HUES64 (cell line): ENCODE measurements around the gene PAK1IP1.
"Not testable (repeated sequence)": the region's sequence is repeated elsewhere in the genome, so short reads cannot be mapped to it uniquely, and the experiment has no call there.

Experiments
- H3K27ac ChIP-seq: 2 replicates; pipeline ENCODE4 v1.7.0; 2013; ENCODE audit warnings: low read depth, low read length, inconsistent platforms
- H3K27me3 ChIP-seq: 2 replicates; pipeline ENCODE4 v1.6.1; 2013; ENCODE audit warnings: mild to moderate bottlenecking, low read length; ENCODE audit not compliant: insufficient read depth
- H3K36me3 ChIP-seq: 2 replicates; pipeline ENCODE4 v1.6.1; 2013; ENCODE audit warnings: mild to moderate bottlenecking, low read length; ENCODE audit not compliant: insufficient read depth
- H3K4me1 ChIP-seq: 2 replicates; pipeline ENCODE4 v1.6.1; 2013; ENCODE audit warnings: mild to moderate bottlenecking, low read length, moderate library complexity; ENCODE audit not compliant: insufficient read depth
- H3K4me3 ChIP-seq: 2 replicates; pipeline ENCODE4 v1.5.1; 2013; ENCODE audit warnings: mild to moderate bottlenecking, low read length, moderate library complexity
- H3K9ac ChIP-seq: 2 replicates; pipeline ENCODE4 v1.6.1; 2013; ENCODE audit warnings: mild to moderate bottlenecking, low read depth, low read length
- H3K9me3 ChIP-seq: 2 replicates; pipeline ENCODE4 v1.6.1; 2013; ENCODE audit warnings: low read depth, low read length; ENCODE audit not compliant: insufficient read depth
- WGBS: fragments of 150-250, 120-280 bp; methylation state at CpG from one replicate; pipeline ENCODE4 v1.1.7; 2013; ENCODE audit warnings: missing lambda C conversion rate; 5-methylcytosine and 5-hydroxymethylcytosine counted together

Gene PAK1IP1

GRCh38 chr6:10696655-10697054 is 1.9 kb downstream of the PAK1IP1 start:
- Histone ChIP-seq H3K27ac (no peak overlapping the region), H3K4me1 (peaks cover 9% of the 10 kb centered on the region; the same call in 1 of the 2 replicates), H3K27me3 (no peaks in the 10 kb centered on the region), H3K36me3 (peaks cover 46% of the 10 kb centered on the region), H3K4me3 (peak overlapping the region; percentile 82), H3K9ac (no peak overlapping the region), H3K9me3 (0 out of 2 replicates have a peak, but pooled peaks cover 2% of the 10 kb centered on the region)
- 95% methylated on average over 4 of the region's 4 CpGs for WGBS

- 0 out of 2 replicates have a peak, but pooled peaks cover 10% of the 10 kb centered on the region for H3K9me3 ChIP-seq
- no peaks in the 10 kb centered on the region for H3K27me3 ChIP-seq
- H3K4me3 ChIP-seq, result no peak overlapping the region
- peaks cover 20% of the 10 kb centered on the region for H3K36me3 ChIP-seq
- WGBS, result 94% methylated on average over 8 of the region's 8 CpGs
- no peaks in the 10 kb centered on the region for H3K4me1 ChIP-seq
- H3K27ac ChIP-seq, result no peak overlapping the region
- no peak overlapping the region for H3K9ac ChIP-seq
Observed at GRCh38 chr6:10713962-10714361, 19.2 kb downstream of the PAK1IP1 start.

DNA sequence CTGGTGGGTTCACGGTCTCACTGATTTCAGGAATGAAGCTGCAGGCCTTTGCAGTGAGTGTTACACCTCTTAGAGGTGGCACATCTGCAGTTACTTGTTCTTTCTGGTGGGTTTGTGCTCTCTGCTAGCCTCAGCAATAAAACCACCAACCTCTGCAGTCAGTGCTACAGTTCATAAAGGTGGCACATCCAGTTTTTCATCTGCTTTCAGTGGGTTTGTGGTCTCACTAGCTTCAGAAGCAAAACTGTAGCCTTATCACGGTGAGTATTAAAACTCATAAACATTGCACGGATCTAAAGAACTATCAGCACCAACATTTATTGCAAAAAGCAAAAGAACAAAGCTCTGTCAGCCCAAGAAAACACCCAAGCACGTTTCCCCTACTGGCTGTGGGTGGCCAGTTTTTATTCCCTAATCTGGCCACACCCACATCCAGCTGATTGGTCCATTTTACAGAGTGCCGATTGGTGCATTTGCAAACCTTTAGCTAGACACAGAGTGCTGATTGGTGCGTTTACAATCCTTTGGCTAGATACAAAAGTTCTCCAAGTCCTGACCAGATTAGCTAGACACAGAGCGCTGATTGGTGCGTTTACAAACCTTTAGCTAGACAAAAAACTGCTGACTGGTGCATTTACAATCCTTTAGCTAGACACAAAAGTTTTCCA is 24.7 kb downstream of the PAK1IP1 start:
- 94% methylated on average over 8 of the region's 8 CpGs for WGBS
- Histone ChIP-seq H3K4me3 (no peak overlapping the region), H3K36me3 (no peaks in the 10 kb centered on the region), H3K9ac (no peak overlapping the region), H3K9me3 (0 out of 2 replicates have a peak, but pooled peaks cover 10% of the 10 kb centered on the region), H3K27me3 (no peaks in the 10 kb centered on the region), H3K27ac (no peak overlapping the region), H3K4me1 (peaks cover 10% of the 10 kb centered on the region; the same call in 1 of the 2 replicates)

DNA sequence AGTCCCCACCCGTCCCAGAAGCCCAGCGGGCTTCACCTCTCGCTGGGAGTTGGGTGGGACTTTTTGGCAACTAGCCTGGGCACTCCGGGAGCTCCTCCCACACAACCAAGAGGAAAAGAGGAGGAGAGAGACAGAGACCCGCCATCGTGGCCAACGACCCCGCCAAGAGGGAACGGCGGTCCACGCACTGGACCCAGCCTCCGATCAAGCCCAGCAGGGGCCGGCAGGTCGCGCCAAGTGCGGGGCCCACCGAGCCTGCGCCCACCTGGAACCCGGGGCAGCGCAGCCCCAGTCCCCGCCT is 25.1 kb downstream of the PAK1IP1 start:
- 0 out of 2 replicates have a peak, but pooled peaks cover 10% of the 10 kb centered on the region for H3K9me3 ChIP-seq
- no peak overlapping the region for H3K9ac ChIP-seq
- no peak overlapping the region for H3K27ac ChIP-seq
- 96% methylated on average over 21 of the region's 21 CpGs for WGBS
- peaks cover 12% of the 10 kb centered on the region; the same call in 1 of the 2 replicates for H3K4me1 ChIP-seq
- no peaks in the 10 kb centered on the region for H3K27me3 ChIP-seq
- no peak overlapping the region for H3K4me3 ChIP-seq
- H3K36me3 ChIP-seq, result peaks cover 4% of the 10 kb centered on the region

- Histone ChIP-seq H3K27ac (no peak overlapping the region), H3K4me1 (peaks cover 12% of the 10 kb centered on the region; the same call in 1 of the 2 replicates), H3K4me3 (no peak overlapping the region), H3K9ac (no peak overlapping the region), H3K36me3 (peaks cover 9% of the 10 kb centered on the region), H3K27me3 (no peaks in the 10 kb centered on the region), H3K9me3 (0 out of 2 replicates have a peak, but pooled peaks cover 10% of the 10 kb centered on the region)
- 96% methylated on average over 49 of the region's 49 CpGs for WGBS
Observed at GRCh38 chr6:10720265-10720959, 25.6 kb downstream of the PAK1IP1 start.

GRCh38 chr6:10720960-10721849 is 26.4 kb downstream of the PAK1IP1 start:
- Histone ChIP-seq H3K36me3 (peaks cover 16% of the 10 kb centered on the region), H3K9me3 (0 out of 2 replicates have a peak, but pooled peaks cover 10% of the 10 kb centered on the region), H3K4me1 (peaks cover 12% of the 10 kb centered on the region; the same call in 1 of the 2 replicates)
- H3K27ac ChIP-seq, H3K4me3 ChIP-seq, H3K27me3 ChIP-seq, H3K9ac ChIP-seq: not testable (repeated sequence)
- 97% methylated on average over 16 of the region's 17 CpGs for WGBS

GRCh38 chr6:10721850-10722569 is 27.2 kb downstream of the PAK1IP1 start:
- peaks cover 12% of the 10 kb centered on the region; the same call in 1 of the 2 replicates for H3K4me1 ChIP-seq
- H3K27me3 ChIP-seq, result no peaks in the 10 kb centered on the region
- 0 out of 2 replicates have a peak, but pooled peaks cover 10% of the 10 kb centered on the region for H3K9me3 ChIP-seq
- peak overlapping the region; percentile 96 for H3K27ac ChIP-seq
- H3K36me3 ChIP-seq, result peaks cover 20% of the 10 kb centered on the region
- H3K4me3 ChIP-seq, result peak overlapping the region; percentile 92
- WGBS, result 92% methylated on average over 11 of the region's 11 CpGs
- H3K9ac ChIP-seq, result peak overlapping the region; percentile 94

GRCh38 chr6:10722570-10722819 is 27.7 kb downstream of the PAK1IP1 start:
- Histone ChIP-seq H3K4me3 (peak overlapping the region; percentile 92), H3K9me3 (0 out of 2 replicates have a peak, but pooled peaks cover 10% of the 10 kb centered on the region), H3K36me3 (peaks cover 24% of the 10 kb centered on the region), H3K27ac (peak overlapping the region; percentile 96), H3K9ac (peak overlapping the region; percentile 94), H3K27me3 (no peaks in the 10 kb centered on the region), H3K4me1 (peaks cover 12% of the 10 kb centered on the region; the same call in 1 of the 2 replicates)
- 13% methylated on average over 6 of the region's 6 CpGs for WGBS

DNA sequence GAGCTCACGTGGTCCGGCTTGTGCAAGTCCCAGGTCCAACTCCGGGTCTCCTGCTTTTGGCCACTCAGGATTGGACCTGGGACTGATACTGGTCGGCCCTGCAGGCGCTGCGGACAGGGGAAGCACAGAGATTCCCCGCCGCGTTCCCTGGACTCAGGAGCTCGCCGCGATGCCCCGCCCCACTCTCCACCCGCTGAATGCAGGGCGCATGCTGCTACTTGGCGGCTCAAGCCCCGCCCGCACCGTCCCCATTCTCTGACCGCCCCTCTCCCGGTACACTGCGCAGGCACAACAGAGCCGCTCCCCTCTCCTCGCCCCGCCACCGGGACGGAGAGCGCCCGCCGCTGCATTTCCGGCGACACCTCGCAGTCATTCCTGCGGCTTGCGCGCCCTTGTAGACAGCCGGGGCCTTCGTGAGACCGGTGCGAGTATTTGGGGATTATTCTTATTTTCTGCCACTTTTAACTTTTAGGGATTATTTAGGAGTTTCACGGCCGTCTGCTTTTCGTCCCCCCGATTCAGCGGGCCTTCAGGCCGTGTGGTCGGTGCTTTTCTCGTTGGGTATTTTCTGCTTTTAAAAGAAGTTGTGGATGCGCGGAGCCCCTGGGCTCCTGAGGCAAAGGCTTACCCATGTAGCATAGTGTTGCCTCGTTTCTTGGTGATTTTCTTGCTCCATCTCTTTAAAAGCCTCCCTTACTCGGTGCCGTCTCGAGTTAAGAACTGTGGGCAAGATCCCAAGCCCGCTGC is 28.2 kb downstream of the PAK1IP1 start, which contains the start of gene TMEM14C:
Gene TMEM14C, plus strand, starts transcription at position 251 of the 747 bp plus-strand sequence. CDS start 1,544 bp downstream, outside the sequence.
- Histone ChIP-seq H3K4me1 (peaks cover 12% of the 10 kb centered on the region; the same call in 1 of the 2 replicates), H3K9ac (peak within 1 kb of the TSS; percentile 94), H3K27ac (peak within 1 kb of the TSS; percentile 96), H3K4me3 (peak within 1 kb of the TSS; percentile 92), H3K27me3 (no peaks in the 10 kb centered on the region), H3K36me3 (peaks cover 28% of the 10 kb centered on the region), H3K9me3 (0 out of 2 replicates have a peak, but pooled peaks cover 7% of the 10 kb centered on the region)
- under 1% methylated on average over 55 of the region's 55 CpGs for WGBS

GRCh38 chr6:10723567-10723881 is 28.8 kb downstream of the PAK1IP1 start:
- 53% methylated on average over 7 of the region's 7 CpGs for WGBS
- Histone ChIP-seq H3K4me3 (peak overlapping the region; percentile 92), H3K27me3 (no peaks in the 10 kb centered on the region), H3K27ac (peak overlapping the region; percentile 96), H3K9me3 (0 out of 2 replicates have a peak, but pooled peaks cover 2% of the 10 kb centered on the region), H3K9ac (peak overlapping the region; percentile 94), H3K4me1 (peaks cover 12% of the 10 kb centered on the region; the same call in 1 of the 2 replicates), H3K36me3 (peaks cover 33% of the 10 kb centered on the region)
